NCI-H2029 treated with DMSO at 0.1 percent for 48 hours (cell line): ENCODE data around the gene RHBDD1.

Experiments used
- DNase-seq: peaks from one replicate; lab custom pipeline; 2025; lab: John Stamatoyannopoulos, UW

RHBDD1 gene

GRCh38 chr2:226835796-226836547, at the start of gene RHBDD1:
TSS of gene RHBDD1 (plus strand) at chr2:226836054. CDS start at chr2:226864694, 28,640 bp downstream.
- DNase-seq: peak; percentile 77

- DNase-seq: no peak
These were observed 47.8 kb upstream of the RHBDD1 start for GRCh38 chr2:226788064-226788463.

- DNase-seq: no peak
These were observed 46.9 kb upstream of the RHBDD1 start for GRCh38 chr2:226788881-226789490.

- DNase-seq: no peak
These were observed 45.8 kb upstream of the RHBDD1 start for GRCh38 chr2:226790011-226790410.

GRCh38 chr2:226790431-226790830, 45.4 kb upstream of the RHBDD1 start:
- DNase-seq: no peak

GRCh38 chr2:226791056-226791486, 44.8 kb upstream of the RHBDD1 start:
- peak; percentile 48 for DNase-seq

- DNase-seq: peak; percentile 56
These were observed 44.3 kb upstream of the RHBDD1 start for GRCh38 chr2:226791487-226792081.

GRCh38 chr2:226792155-226792881, 43.5 kb upstream of the RHBDD1 start:
- DNase-seq: peak; percentile 17

GRCh38 chr2:226793646-226794045, 42.2 kb upstream of the RHBDD1 start:
- no peak for DNase-seq

GRCh38 chr2:226794196-226794661, 41.6 kb upstream of the RHBDD1 start:
- DNase-seq: no peak

GRCh38 chr2:226794751-226795171, 41.1 kb upstream of the RHBDD1 start:
- no peak for DNase-seq

GRCh38 chr2:226795281-226796011, 40.4 kb upstream of the RHBDD1 start:
- no peak for DNase-seq

- no peak for DNase-seq
These were observed 39.6 kb upstream of the RHBDD1 start for GRCh38 chr2:226796012-226796839.

GRCh38 chr2:226796840-226797288, 39.0 kb upstream of the RHBDD1 start:
- no peak for DNase-seq

- DNase-seq: no peak
These were observed 38.4 kb upstream of the RHBDD1 start for GRCh38 chr2:226797289-226797988.

- no peak for DNase-seq
These were observed 37.8 kb upstream of the RHBDD1 start for GRCh38 chr2:226797989-226798421.

- DNase-seq: no peak
These were observed 37.2 kb upstream of the RHBDD1 start for GRCh38 chr2:226798422-226799210.

- DNase-seq: peak; percentile 2
These were observed 36.5 kb upstream of the RHBDD1 start, which contains the start of gene IRS1 for GRCh38 chr2:226799211-226799975. TSS of gene IRS1 (minus strand) at chr2:226799820. CDS start at chr2:226798738, 1,082 bp downstream.
